HG03342 (cell line): Measurements from ENCODE around the gene STK17B.

Experiments
- ATAC-seq: cut with Tn5 transposase; IDR thresholded peaks from one replicate; pipeline ENCODE4 v1.9.1; 2021; ENCODE audit warnings: mild to moderate bottlenecking, moderate library complexity; ENCODE audit not compliant: unreplicated experiment

Gene STK17B

DNA sequence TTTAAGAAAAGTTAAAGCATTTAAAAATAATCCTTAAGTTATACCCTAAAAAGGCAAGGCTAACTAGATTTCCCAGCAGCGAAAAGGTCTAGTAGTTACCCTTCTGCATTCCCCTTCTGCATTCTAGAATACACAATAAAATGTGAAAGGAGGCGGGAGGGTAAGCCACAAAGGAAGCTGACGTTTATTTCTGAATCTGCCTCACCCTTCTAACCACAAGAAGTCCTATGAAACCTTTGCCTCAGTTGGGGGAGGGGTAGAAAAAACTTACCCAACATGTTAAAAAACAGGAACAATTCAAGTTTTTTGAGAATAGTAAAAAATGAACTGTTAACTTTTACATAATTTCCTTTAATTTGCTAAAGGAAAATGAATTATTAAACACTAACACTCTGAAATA, 11.3 kb downstream of the STK17B start:
- peak; percentile 75 for ATAC-seq

- no peak for ATAC-seq
These were observed 12.0 kb downstream of the STK17B start for GRCh38 chr2:196159221-196159892.

DNA sequence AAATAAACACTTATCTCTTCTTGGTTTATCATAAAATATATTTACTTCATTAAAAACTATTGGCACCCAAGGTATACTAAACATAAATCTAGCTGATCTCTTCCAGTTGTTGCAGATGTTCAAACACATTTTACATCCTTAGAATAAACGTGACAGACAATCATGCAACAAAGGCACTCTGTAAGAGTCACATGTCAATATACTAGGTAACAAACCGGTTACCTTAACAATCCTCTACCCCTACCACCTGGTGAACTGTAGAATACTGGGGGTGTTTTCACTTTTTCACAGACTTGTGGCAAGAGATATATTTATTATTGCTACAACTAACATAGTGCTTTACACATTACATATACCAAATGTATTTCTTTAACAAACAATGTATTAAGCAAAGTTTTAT, 15.8 kb downstream of the STK17B start:
- ATAC-seq: no peak

DNA sequence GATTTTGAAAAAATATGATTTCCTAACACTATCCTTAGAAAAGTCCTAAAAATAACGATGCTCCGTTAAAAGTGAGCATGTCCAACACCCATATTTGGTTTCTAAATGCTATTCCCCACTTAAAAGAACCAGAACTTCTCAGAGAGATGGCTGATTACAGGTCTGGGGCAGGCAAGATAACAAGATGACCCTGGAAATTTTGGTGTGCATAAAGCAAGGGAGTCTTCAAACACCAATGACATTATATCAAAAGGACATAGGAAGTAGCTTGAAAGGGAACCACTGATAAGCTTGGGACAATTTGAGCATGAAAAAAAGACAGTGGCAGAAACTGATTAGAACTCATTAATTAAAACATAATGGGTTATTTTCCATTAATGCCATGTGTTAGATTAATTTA, 17.9 kb downstream of the STK17B start:
- ATAC-seq: no peak

- peak; percentile 50 for ATAC-seq
These were observed 21.4 kb downstream of the STK17B start for GRCh38 chr2:196149948-196150347.

GRCh38 chr2:196148736-196149135, 22.6 kb downstream of the STK17B start:
- no peak for ATAC-seq

DNA sequence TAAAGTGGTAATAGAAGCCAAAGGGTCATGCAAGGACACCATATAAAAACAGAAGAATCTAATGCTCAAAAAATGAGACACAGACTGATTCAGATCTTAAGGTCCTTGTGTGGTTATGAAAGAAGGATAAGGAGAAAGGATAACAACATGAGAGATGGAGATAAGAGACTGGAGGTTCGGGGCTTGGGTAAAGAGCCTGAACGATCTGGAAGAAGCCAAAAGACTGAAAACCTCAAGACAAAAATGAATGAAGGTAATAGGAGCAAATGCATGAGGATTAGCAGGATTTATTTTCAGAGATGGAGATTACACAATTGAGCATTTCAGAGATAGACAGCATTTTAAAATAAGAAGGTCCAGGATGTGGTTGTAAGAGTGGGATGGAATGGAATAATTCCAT, 26.1 kb downstream of the STK17B start:
- ATAC-seq: no peak

DNA sequence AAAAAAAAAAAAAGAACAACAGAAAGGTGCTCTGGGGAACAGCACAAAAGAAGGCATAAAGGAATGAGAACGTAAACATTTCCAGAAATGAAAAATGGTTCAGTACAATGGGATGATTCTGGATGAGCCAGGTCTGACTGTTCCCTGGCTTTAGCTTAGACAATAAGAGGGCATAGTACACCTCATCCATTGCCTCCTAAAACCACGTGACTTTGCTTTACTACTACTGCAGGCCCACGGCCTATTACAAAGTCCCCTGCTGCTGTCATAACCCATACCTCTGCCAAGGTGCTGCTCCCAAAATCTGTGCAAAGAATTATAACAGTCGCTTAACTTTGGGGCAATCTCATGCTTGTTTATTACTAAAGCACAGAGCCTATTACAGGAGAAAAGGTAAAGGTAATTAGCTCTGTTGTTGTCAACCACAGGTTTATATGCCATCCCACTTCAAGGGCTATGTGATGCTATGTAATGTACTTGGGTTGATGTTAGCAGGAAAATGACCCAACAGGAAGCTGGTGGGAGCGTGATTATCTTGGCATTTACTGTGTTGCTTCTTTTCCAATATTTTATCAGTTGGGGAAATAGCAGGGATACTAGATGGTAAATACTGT, 26.8 kb downstream of the STK17B start:
- no peak for ATAC-seq

DNA sequence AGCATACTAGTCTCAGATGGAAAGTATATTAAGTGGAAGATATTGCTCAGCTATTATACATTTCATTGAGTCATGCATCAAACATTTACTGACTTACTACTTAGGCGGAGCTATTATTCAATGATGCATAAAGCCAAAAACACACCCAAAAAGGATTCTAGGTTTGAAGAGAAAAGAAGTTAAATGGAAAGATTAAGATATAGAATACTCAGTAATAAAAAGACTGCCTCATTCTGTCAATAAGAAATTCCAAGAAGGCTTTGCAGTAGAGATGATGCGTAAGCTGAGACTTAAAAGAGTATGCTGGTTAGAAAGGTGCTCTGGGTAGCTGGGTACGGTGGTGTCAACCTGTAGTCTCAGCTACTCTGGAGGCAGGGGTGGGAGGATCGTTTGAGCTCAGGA, 27.6 kb downstream of the STK17B start:
- no peak for ATAC-seq

- no peak for ATAC-seq
These were observed 28.6 kb downstream of the STK17B start for GRCh38 chr2:196142825-196143224.

DNA sequence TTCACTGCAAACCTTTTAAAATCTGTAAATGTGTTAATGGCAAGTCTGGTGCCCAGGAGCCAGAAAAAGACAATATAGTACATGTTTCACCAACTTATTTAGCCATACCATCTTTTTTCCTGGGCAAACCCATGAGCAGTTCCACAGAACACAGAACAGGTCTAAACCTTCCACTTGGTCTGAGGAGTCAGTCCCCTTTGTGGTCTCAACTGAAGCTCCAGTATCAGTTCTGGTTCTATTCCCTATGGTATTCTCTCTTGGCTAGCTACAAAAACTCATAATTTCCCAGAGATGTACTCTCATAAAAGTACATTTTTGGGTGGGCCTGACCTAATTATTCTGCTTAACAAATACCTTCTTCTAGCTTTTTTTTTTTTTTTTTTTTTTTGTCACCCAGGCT, 31.2 kb downstream of the STK17B start:
- no peak for ATAC-seq

GRCh38 chr2:196137271-196137670, 34.1 kb downstream of the STK17B start:
- ATAC-seq: no peak

- no peak for ATAC-seq
These were observed 35.2 kb downstream of the STK17B start for GRCh38 chr2:196136151-196136550.

- no peak for ATAC-seq
These were observed 39.1 kb downstream of the STK17B start for GRCh38 chr2:196131949-196132925.

DNA sequence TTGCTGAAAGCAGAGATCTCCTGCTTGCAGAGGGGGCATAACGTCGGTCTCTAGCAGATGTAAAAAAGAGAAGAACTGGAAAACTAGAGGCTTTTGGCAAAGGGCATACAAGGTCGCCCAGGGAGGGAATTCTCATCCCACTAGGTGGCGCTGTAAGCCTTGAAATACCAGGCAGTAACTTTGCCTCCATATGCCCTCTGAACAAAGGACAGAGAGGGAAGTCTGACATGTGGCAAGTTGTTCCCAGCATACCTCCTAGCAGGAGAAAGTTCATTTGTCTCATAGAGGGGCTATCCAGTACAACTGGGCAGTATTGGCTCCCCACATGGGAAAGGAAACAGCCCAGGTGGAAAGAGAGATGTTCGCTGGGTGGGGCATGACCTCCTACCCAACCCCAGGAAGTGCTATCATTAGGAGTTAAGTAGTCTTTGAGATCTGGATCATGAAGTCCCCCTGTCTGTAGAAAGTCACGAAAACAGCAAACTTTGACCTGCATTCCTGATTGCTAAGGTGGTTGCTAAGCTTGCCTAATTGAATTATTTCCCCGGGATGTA, 39.9 kb downstream of the STK17B start:
- peak; percentile 51 for ATAC-seq

- ATAC-seq: no peak
These were observed 41.1 kb downstream of the STK17B start for GRCh38 chr2:196130039-196130825.

DNA sequence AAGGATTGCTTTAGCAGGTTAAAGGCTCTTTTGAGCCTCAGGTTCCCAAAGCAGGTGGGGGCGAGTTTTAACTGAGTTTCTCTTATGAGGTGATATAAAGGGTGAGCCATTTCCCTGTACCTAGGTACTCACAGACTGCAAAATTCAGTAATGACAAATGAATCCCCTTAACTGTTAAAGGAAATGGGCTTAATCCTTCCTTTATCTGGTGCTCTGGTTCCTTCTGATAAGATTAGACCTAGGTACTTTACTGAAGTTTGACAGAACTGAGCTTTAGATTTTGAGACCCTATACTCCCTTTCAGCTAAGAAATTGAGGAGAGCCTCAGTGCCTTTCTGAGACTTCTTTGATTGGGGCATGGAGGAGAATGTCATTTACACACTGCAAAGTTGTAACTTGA, 42.6 kb downstream of the STK17B start:
- ATAC-seq: no peak

- ATAC-seq: no peak
These were observed 45.8 kb downstream of the STK17B start for GRCh38 chr2:196125596-196125995.

GRCh38 chr2:196123679-196124373, 47.6 kb downstream of the STK17B start:
- ATAC-seq: no peak

DNA sequence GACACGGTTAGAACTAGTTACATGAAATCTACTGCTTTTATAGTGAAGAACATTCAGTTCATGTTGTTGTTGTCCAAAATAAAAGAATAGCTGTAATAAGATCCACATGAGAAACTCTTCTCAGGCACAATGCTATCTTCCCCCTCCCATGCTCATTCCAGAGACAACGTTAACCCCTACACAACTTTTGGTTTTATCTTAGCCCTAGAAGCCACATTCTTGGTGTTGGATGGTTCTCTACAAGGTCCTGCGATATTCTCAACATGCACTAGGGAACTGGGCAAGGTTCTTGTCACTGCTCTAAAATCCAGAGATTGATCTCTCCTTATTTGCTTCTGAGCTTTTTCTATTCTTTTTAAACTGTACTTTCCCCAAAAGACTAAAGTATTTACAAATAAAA, 51.5 kb downstream of the STK17B start:
- ATAC-seq: no peak
